Tibial artery (tissue), 4 donors: ENCODE results near the gene LMNA.

Experiments
- DNase-seq, 2 donors: peaks; one replicate each; pipeline ENCODE4 v3.0.0-alpha.2; 2019
- H3K27ac ChIP-seq, 2 donors: fragments of 200-600 bp; sonication (generic) in 1 of 2; 1 replicate in 1 of 2; 2 replicates in 1 of 2; pipeline ENCODE4 v1.5.1; 2018 to 2019; ENCODE audit warnings: mild to moderate bottlenecking in 1 of 2
- H3K27me3 ChIP-seq, 2 donors: fragments of 200-600 bp; sonication (generic) in 1 of 2; one replicate each; pipeline versions ENCODE4 v1.5.1 to v1.6.0; 2016 to 2019
- H3K36me3 ChIP-seq, 3 donors: fragments of 200-600 bp; sonication (generic) in 2 of 3; one replicate each; pipeline ENCODE4 v1.5.1; 2016 to 2019; ENCODE audit warnings: mild to moderate bottlenecking in 2 of 3
- H3K4me1 ChIP-seq, 4 donors: fragments of 200-600 bp; sonication (generic) in 2 of 4; 1 replicate in 3 of 4; 2 replicates in 1 of 4; pipeline ENCODE4 v1.5.1; 2016 to 2019
- H3K4me3 ChIP-seq, 2 donors: fragments of 200-600 bp; sonication (generic) in 1 of 2; 1 replicate in 1 of 2; 2 replicates in 1 of 2; pipeline ENCODE4 v1.5.1; 2018 to 2019; ENCODE audit warnings: mild to moderate bottlenecking in 2 of 2
- H3K9me3 ChIP-seq, 3 donors: fragments of 200-600 bp; sonication (generic) in 1 of 3; one replicate each; pipeline ENCODE4 v1.5.1; 2016 to 2019
- CTCF ChIP-seq, 2 experiments: fragments of 200-600 bp in 1 of 2; fragments of 450-650 bp in 1 of 2; IDR thresholded peaks; one replicate each; pipeline ENCODE4 v1.5.1; 2017 to 2019; ENCODE audit warnings: antibody characterized with exemption in 2 of 2, mild to moderate bottlenecking in 1 of 2, moderate library complexity in 1 of 2
- intact Hi-C: fragments of 100-400 bp; cut with DNase I; formaldehyde crosslinking; loops from one replicate; pipeline ENCODE4 v1.15.0; 2023; ENCODE audit warnings: low total_unique reads

The LMNA gene

GRCh38 chr1:156082309-156083091, 32.0 kb upstream of the LMNA start, which contains the start of gene MEX3A:
TSS of gene MEX3A (minus strand) at chr1:156082465. CDS start at chr1:156081998, 467 bp downstream.
- H3K27ac ChIP-seq = peak within 1 kb of the TSS; percentile 55 to 62
- intact Hi-C loops = no loop called here

GRCh38 chr1:156083800-156084790, 30.4 kb upstream of the LMNA start:
- H3K4me3 ChIP-seq = no peak overlapping the region
- peaks cover 0 to 11% of the 10 kb centered on the region in 2 donors for H3K27me3 ChIP-seq
- no peak for DNase-seq
- H3K27ac ChIP-seq = no peak overlapping the region
- TF ChIP-seq CTCF (IDR thresholded peaks at IDR 0.05) = no peak
- intact Hi-C loops = no loop called here
- H3K9me3 ChIP-seq = no peaks in the 10 kb centered on the region
- no peaks in the 10 kb centered on the region for H3K36me3 ChIP-seq
- peaks cover 0 to 23% (median 14%) of the 10 kb centered on the region in 4 donors for H3K4me1 ChIP-seq

More at GRCh38 chr1:156082309-156083091, 32.0 kb upstream of the LMNA start, which contains the start of gene MEX3A:
- Histone ChIP-seq H3K27me3 (peaks cover 0 to 12% of the 10 kb centered on the region in 2 donors), H3K9me3 (no peaks in the 10 kb centered on the region), H3K4me3 (peak within 1 kb of the TSS; percentile 74 to 79), H3K4me1 (peaks cover 0 to 23% (median 14%) of the 10 kb centered on the region in 4 donors), H3K36me3 (no peaks in the 10 kb centered on the region)
- DNase-seq = peak; percentile 71 to 82
- TF ChIP-seq CTCF (IDR thresholded peaks at IDR 0.05) = no peak

GRCh38 chr1:156086256-156086662, 28.3 kb upstream of the LMNA start:
- TF ChIP-seq CTCF (IDR thresholded peaks at IDR 0.05) = no peak
- no peak overlapping the region for H3K27ac ChIP-seq
- peaks cover 0 to 27% (median 15%) of the 10 kb centered on the region in 4 donors for H3K4me1 ChIP-seq
- peaks cover 0 to 4% of the 10 kb centered on the region in 2 donors for H3K27me3 ChIP-seq
- no peak overlapping the region for H3K4me3 ChIP-seq
- intact Hi-C loops = no loop called here
- DNase-seq = no peak
- no peaks in the 10 kb centered on the region for H3K36me3 ChIP-seq
- H3K9me3 ChIP-seq = no peaks in the 10 kb centered on the region

- H3K9me3 ChIP-seq = no peaks in the 10 kb centered on the region
- H3K27ac ChIP-seq = no peak overlapping the region
- DNase-seq = no peak
- intact Hi-C loops = loop anchor here (1.0 kb wide), 1 partner anchor 136 kb away; no protein-coding TSS in a partner anchor
- no peak overlapping the region for H3K4me3 ChIP-seq
- no peaks in the 10 kb centered on the region for H3K36me3 ChIP-seq
- peaks cover 0 to 8% (median 2%) of the 10 kb centered on the region in 4 donors for H3K4me1 ChIP-seq
- TF ChIP-seq CTCF (IDR thresholded peaks at IDR 0.05) = no peak
- H3K27me3 ChIP-seq = no peaks in the 10 kb centered on the region
Observed at GRCh38 chr1:156089704-156090103, 24.8 kb upstream of the LMNA start.

- TF ChIP-seq CTCF (IDR thresholded peaks at IDR 0.05) = no peak
- peak in 1 of 2 donors; percentile 41 for DNase-seq
- Histone ChIP-seq H3K9me3 (no peaks in the 10 kb centered on the region), H3K27me3 (no peaks in the 10 kb centered on the region), H3K36me3 (no peaks in the 10 kb centered on the region), H3K27ac (no peak overlapping the region), H3K4me3 (no peak overlapping the region), H3K4me1 (peaks cover 0 to 8% (median 2%) of the 10 kb centered on the region in 4 donors)
- intact Hi-C loops = loop anchor here (1.0 kb wide), 1 partner anchor 135 kb away; no protein-coding TSS in a partner anchor
Observed at GRCh38 chr1:156090138-156090839, 24.2 kb upstream of the LMNA start.
